GM23338 (cell line): ENCODE results near the gene CHP2. TPM values are rescaled to one million over a fixed set of nuclear protein-coding genes. Genes with fewer than 3 reads are reported as not detected.
"Not testable (repeated sequence)": the region's sequence is repeated elsewhere in the genome, so short reads cannot be mapped to it uniquely, and the experiment has no call there.

ENCODE experiments used
- ATAC-seq: fragments of 200-7000 bp; cut with Tn5 transposase; 3 replicates; pipeline ENCODE4 v1.9.1; 2020
- DNase-seq: peaks from one replicate; pipeline ENCODE4 v3.0.0-alpha.2; 2015; ENCODE audit warnings: low spot score
- H2AFZ ChIP-seq: fragments of 200-600 bp; sonication (generic); 2 replicates; pipeline ENCODE4 v1.8.0; 2016; ENCODE audit warnings: antibody characterized with exemption, mild to moderate bottlenecking, moderate library complexity
- H3F3A ChIP-seq: fragments of 200-600 bp; sonication (generic); replicated peaks from 2 replicates; pipeline ENCODE4 v1.8.0; 2017; ENCODE audit warnings: antibody characterized with exemption, mixed run types, low read depth
- H3K27ac ChIP-seq: fragments of 200-600 bp; sonication (generic); 2 replicates; pipeline ENCODE4 v1.6.1; 2016; ENCODE audit warnings: low read depth
- H3K27me3 ChIP-seq: fragments of 200-600 bp; sonication (generic); 2 replicates; pipeline ENCODE4 v1.8.0; 2016; ENCODE audit warnings: mild to moderate bottlenecking, mixed run types, moderate library complexity; ENCODE audit not compliant: insufficient read depth
- H3K36me3 ChIP-seq: fragments of 200-600 bp; sonication (generic); 2 replicates; pipeline ENCODE4 v1.8.0; 2016; ENCODE audit warnings: mild to moderate bottlenecking; ENCODE audit not compliant: insufficient read depth
- H3K4me1 ChIP-seq: fragments of 200-600 bp; sonication (generic); 2 replicates; pipeline ENCODE4 v1.8.0; 2016; ENCODE audit warnings: mild to moderate bottlenecking, moderate library complexity; ENCODE audit not compliant: insufficient read depth
- H3K4me2 ChIP-seq: fragments of 200-600 bp; sonication (generic); 2 replicates; pipeline ENCODE4 v1.7.1; 2017; ENCODE audit warnings: mixed run types
- H3K4me3 ChIP-seq: fragments of 200-600 bp; sonication (generic); 2 replicates; pipeline ENCODE4 v1.6.1; 2016; ENCODE audit warnings: mixed run types
- H3K79me2 ChIP-seq: fragments of 200-600 bp; sonication (generic); replicated peaks from 2 replicates; pipeline ENCODE4 v1.8.0; 2017; ENCODE audit warnings: mild to moderate bottlenecking; ENCODE audit not compliant: insufficient read depth
- H3K9me2 ChIP-seq: fragments of 200-600 bp; sonication (generic); 2 replicates; pipeline ENCODE4 v1.8.0; 2017; ENCODE audit not compliant: insufficient read depth
- H4K20me1 ChIP-seq: fragments of 200-600 bp; sonication (generic); replicated peaks from 2 replicates; pipeline ENCODE4 v1.8.0; 2017; ENCODE audit warnings: mild to moderate bottlenecking; ENCODE audit not compliant: insufficient read depth
- H3K27ac Mint-ChIP-seq: 2 replicates; pipeline ENCODE4 v1.8.0; 2020; ENCODE audit warnings: inconsistent platforms, mild to moderate bottlenecking, moderate library complexity, mixed read lengths
- H3K27me3 Mint-ChIP-seq: 3 replicates; pipeline ENCODE4 v1.8.0; 2022; ENCODE audit warnings: low read depth, mild to moderate bottlenecking, moderate library complexity, mixed read lengths, inconsistent platforms; ENCODE audit not compliant: insufficient read depth, poor library complexity
- H3K36me3 Mint-ChIP-seq: 3 replicates; pipeline ENCODE4 v1.8.0; 2021; ENCODE audit warnings: low read depth, mild to moderate bottlenecking, inconsistent platforms, moderate library complexity, mixed read lengths
- H3K4me1 Mint-ChIP-seq: 3 replicates; pipeline ENCODE4 v1.8.0; 2020; ENCODE audit warnings: mild to moderate bottlenecking, inconsistent platforms, mixed read lengths
- H3K4me3 Mint-ChIP-seq: 3 replicates; pipeline ENCODE4 v1.8.0; 2021; ENCODE audit warnings: moderate library complexity, mild to moderate bottlenecking, inconsistent platforms, mixed read lengths
- H3K9me3 Mint-ChIP-seq: 3 replicates; pipeline ENCODE4 v1.8.0; 2020; ENCODE audit warnings: moderate library complexity, mild to moderate bottlenecking, inconsistent platforms, mixed read lengths
- EZH2 ChIP-seq: fragments of 200-600 bp; sonication (generic); IDR thresholded peaks from one replicate; pipeline ENCODE4 v1.8.0; 2017; ENCODE audit warnings: antibody characterized with exemption, mild to moderate bottlenecking, low read depth; ENCODE audit not compliant: unreplicated experiment
- NANOG ChIP-seq: IDR thresholded peaks from 2 replicates; pipeline ENCODE4 v1.6.1; 2016; ENCODE audit warnings: antibody characterized with exemption, borderline replicate concordance
- POLR2AphosphoS5 ChIP-seq: IDR thresholded peaks from 2 replicates; pipeline ENCODE4 v1.6.1; 2016; ENCODE audit warnings: antibody characterized with exemption, low read depth
- STAT1 ChIP-seq: IDR thresholded peaks from one replicate; pipeline ENCODE4 v1.6.1; 2016; ENCODE audit warnings: antibody characterized with exemption; ENCODE audit not compliant: unreplicated experiment
- ZNF114 ChIP-seq: fragments of 250-450 bp; sonication (Bioruptor Pico); IDR thresholded peaks from 2 replicates; pipeline ENCODE4 v1.5.0; 2020; ENCODE audit warnings: mild to moderate bottlenecking, moderate library complexity
- polyA plus RNA-seq: library from polyadenylated mRNA; unstranded; fragments of >200 nt; fragmentation: Nextera tagmentation; extraction: Ambion mirVana; gene quantifications from 2 replicates; pipeline ENCODE4 v1.2.1, GENCODE V29; 2016
- total RNA-seq: library from RNA; depleted of rRNA; stranded (reverse); fragments of >200 nt; shearing (Covaris generic); gene quantifications from 2 replicates; pipeline ENCODE4 v1.2.3, GENCODE V29; 2014
- TF ChIP-seq, protein P1 (sequence below): IDR thresholded peaks from one replicate; pipeline ENCODE4 v1.6.1; 2018; ENCODE audit warnings: antibody characterized with exemption; ENCODE audit not compliant: unreplicated experiment
- TF ChIP-seq, protein P2 (sequence below): fragments of 250-450 bp; sonication (Bioruptor Pico); IDR thresholded peaks from 2 replicates; pipeline ENCODE4 v1.5.0; 2020; ENCODE audit warnings: mild to moderate bottlenecking, moderate library complexity
- TF ChIP-seq, protein P3 (sequence below): IDR thresholded peaks from 2 replicates; pipeline ENCODE4 v1.6.1; 2016; ENCODE audit warnings: antibody characterized with exemption

Gene CHP2
- total and polyA plus RNA-seq, 2 experiments from 2014 or later, result 2.3 to 3.7 TPM

DNA sequence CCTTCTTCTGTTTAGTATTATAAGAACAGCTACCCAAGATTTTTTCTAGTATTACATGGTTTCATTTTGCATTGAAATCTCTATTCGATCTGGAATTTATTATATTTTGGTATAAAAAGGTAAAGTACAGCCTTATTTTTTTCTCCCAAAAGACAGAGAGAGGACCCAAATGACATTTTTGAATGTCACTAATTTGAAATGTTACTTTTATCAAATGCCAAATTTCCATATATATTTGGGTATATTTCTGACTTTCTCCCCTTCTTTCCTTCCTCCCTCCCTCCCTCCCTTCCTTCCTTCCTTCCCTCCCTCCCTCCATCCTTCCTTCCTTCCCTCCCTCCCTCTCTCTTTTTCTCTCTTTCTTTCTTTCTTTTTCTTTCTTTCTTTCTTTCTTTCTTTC is 6.2 kb upstream of the CHP2 start:
- Histone ChIP-seq H3K4me1 (no peaks in the 10 kb centered on the region), H3K79me2 (no peaks in the 10 kb centered on the region), H3K27ac (no peak overlapping the region), H4K20me1 (no peaks in the 10 kb centered on the region), H3K36me3 (no peaks in the 10 kb centered on the region), H2AFZ (no peak overlapping the region), H3K27me3 (peaks cover 3% of the 10 kb centered on the region; the same call in 1 of the 2 replicates), H3F3A (no peaks in the 10 kb centered on the region), H3K4me3 (no peak overlapping the region), H3K4me2 (no peak overlapping the region), H3K9me2 (no peaks in the 10 kb centered on the region)
- TF ChIP-seq, protein P1, sequence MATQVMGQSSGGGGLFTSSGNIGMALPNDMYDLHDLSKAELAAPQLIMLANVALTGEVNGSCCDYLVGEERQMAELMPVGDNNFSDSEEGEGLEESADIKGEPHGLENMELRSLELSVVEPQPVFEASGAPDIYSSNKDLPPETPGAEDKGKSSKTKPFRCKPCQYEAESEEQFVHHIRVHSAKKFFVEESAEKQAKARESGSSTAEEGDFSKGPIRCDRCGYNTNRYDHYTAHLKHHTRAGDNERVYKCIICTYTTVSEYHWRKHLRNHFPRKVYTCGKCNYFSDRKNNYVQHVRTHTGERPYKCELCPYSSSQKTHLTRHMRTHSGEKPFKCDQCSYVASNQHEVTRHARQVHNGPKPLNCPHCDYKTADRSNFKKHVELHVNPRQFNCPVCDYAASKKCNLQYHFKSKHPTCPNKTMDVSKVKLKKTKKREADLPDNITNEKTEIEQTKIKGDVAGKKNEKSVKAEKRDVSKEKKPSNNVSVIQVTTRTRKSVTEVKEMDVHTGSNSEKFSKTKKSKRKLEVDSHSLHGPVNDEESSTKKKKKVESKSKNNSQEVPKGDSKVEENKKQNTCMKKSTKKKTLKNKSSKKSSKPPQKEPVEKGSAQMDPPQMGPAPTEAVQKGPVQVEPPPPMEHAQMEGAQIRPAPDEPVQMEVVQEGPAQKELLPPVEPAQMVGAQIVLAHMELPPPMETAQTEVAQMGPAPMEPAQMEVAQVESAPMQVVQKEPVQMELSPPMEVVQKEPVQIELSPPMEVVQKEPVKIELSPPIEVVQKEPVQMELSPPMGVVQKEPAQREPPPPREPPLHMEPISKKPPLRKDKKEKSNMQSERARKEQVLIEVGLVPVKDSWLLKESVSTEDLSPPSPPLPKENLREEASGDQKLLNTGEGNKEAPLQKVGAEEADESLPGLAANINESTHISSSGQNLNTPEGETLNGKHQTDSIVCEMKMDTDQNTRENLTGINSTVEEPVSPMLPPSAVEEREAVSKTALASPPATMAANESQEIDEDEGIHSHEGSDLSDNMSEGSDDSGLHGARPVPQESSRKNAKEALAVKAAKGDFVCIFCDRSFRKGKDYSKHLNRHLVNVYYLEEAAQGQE, result no peak
- TF ChIP-seq STAT1 (no peak), EZH2 (no peak), ZNF114 (no peak), POLR2AphosphoS5 (no peak), NANOG (no peak)
- TF ChIP-seq, protein P2, sequence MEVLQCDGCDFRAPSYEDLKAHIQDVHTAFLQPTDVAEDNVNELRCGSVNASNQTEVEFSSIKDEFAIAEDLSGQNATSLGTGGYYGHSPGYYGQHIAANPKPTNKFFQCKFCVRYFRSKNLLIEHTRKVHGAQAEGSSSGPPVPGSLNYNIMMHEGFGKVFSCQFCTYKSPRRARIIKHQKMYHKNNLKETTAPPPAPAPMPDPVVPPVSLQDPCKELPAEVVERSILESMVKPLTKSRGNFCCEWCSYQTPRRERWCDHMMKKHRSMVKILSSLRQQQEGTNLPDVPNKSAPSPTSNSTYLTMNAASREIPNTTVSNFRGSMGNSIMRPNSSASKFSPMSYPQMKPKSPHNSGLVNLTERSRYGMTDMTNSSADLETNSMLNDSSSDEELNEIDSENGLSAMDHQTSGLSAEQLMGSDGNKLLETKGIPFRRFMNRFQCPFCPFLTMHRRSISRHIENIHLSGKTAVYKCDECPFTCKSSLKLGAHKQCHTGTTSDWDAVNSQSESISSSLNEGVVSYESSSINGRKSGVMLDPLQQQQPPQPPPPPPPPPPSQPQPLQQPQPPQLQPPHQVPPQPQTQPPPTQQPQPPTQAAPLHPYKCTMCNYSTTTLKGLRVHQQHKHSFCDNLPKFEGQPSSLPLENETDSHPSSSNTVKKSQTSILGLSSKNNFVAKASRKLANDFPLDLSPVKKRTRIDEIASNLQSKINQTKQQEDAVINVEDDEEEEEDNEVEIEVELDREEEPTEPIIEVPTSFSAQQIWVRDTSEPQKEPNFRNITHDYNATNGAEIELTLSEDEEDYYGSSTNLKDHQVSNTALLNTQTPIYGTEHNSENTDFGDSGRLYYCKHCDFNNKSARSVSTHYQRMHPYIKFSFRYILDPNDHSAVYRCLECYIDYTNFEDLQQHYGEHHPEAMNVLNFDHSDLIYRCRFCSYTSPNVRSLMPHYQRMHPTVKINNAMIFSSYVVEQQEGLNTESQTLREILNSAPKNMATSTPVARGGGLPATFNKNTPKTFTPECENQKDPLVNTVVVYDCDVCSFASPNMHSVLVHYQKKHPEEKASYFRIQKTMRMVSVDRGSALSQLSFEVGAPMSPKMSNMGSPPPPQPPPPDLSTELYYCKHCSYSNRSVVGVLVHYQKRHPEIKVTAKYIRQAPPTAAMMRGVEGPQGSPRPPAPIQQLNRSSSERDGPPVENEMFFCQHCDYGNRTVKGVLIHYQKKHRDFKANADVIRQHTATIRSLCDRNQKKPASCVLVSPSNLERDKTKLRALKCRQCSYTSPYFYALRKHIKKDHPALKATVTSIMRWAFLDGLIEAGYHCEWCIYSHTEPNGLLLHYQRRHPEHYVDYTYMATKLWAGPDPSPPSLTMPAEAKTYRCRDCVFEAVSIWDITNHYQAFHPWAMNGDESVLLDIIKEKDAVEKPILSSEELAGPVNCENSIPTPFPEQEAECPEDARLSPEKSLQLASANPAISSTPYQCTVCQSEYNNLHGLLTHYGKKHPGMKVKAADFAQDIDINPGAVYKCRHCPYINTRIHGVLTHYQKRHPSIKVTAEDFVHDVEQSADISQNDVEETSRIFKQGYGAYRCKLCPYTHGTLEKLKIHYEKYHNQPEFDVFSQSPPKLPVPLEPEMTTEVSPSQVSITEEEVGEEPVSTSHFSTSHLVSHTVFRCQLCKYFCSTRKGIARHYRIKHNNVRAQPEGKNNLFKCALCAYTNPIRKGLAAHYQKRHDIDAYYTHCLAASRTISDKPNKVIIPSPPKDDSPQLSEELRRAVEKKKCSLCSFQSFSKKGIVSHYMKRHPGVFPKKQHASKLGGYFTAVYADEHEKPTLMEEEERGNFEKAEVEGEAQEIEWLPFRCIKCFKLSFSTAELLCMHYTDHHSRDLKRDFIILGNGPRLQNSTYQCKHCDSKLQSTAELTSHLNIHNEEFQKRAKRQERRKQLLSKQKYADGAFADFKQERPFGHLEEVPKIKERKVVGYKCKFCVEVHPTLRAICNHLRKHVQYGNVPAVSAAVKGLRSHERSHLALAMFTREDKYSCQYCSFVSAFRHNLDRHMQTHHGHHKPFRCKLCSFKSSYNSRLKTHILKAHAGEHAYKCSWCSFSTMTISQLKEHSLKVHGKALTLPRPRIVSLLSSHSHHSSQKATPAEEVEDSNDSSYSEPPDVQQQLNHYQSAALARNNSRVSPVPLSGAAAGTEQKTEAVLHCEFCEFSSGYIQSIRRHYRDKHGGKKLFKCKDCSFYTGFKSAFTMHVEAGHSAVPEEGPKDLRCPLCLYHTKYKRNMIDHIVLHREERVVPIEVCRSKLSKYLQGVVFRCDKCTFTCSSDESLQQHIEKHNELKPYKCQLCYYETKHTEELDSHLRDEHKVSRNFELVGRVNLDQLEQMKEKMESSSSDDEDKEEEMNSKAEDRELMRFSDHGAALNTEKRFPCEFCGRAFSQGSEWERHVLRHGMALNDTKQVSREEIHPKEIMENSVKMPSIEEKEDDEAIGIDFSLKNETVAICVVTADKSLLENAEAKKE (CRISPR knock-in tag), result no peak
- TF ChIP-seq, protein P3, sequence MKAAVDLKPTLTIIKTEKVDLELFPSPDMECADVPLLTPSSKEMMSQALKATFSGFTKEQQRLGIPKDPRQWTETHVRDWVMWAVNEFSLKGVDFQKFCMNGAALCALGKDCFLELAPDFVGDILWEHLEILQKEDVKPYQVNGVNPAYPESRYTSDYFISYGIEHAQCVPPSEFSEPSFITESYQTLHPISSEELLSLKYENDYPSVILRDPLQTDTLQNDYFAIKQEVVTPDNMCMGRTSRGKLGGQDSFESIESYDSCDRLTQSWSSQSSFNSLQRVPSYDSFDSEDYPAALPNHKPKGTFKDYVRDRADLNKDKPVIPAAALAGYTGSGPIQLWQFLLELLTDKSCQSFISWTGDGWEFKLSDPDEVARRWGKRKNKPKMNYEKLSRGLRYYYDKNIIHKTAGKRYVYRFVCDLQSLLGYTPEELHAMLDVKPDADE, result no peak
- H3K27me3 Mint-ChIP-seq, result no peaks in the 10 kb centered on the region
- H3K4me1 Mint-ChIP-seq, result no peaks in the 10 kb centered on the region
- H3K27ac Mint-ChIP-seq, result no peak overlapping the region
- no peaks in the 10 kb centered on the region for H3K9me3 Mint-ChIP-seq
- H3K36me3 Mint-ChIP-seq, result no peaks in the 10 kb centered on the region
- ATAC-seq (no peak), DNase-seq (no peak)
- no peak overlapping the region for H3K4me3 Mint-ChIP-seq

DNA sequence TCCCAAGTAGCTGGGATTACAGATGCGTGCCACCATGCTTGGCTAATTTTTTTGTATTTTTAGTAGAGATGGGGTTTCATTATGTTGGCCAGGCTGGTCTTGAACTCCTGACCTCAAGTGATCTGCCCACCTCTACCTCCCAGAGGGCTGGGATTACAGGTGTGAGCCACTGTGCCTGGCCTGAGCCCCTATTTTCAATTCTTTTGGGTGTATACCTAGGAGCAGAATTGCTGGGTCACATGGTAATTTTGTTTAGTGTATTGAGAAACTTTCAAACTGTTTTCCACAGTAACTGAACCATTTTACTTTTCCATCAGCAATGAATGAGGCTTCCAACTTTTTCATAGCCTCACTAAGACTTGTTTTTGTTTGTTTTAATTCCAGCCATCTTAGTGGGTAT is 3.8 kb upstream of the CHP2 start:
- ATAC-seq, H3K27ac ChIP-seq, H3K4me1 Mint-ChIP-seq, H3K79me2 ChIP-seq, H3K4me3 ChIP-seq, H2AFZ ChIP-seq, H3K36me3 ChIP-seq, H3K4me2 ChIP-seq, H3K4me3 Mint-ChIP-seq, H3K36me3 Mint-ChIP-seq, H3K27ac Mint-ChIP-seq, H3F3A ChIP-seq, H3K9me2 ChIP-seq, H3K4me1 ChIP-seq, DNase-seq, H3K9me3 Mint-ChIP-seq, H4K20me1 ChIP-seq: not testable (repeated sequence)
- peaks cover 13% of the 10 kb centered on the region for H3K27me3 Mint-ChIP-seq
- peaks cover 27% of the 10 kb centered on the region for H3K27me3 ChIP-seq
